Measurements from ENCODE around the gene NAALADL1.
"Not testable (repeated sequence)": the region's sequence is repeated elsewhere in the genome, so short reads cannot be mapped to it uniquely, and the experiment has no call there.

NAALADL1 gene

DNA sequence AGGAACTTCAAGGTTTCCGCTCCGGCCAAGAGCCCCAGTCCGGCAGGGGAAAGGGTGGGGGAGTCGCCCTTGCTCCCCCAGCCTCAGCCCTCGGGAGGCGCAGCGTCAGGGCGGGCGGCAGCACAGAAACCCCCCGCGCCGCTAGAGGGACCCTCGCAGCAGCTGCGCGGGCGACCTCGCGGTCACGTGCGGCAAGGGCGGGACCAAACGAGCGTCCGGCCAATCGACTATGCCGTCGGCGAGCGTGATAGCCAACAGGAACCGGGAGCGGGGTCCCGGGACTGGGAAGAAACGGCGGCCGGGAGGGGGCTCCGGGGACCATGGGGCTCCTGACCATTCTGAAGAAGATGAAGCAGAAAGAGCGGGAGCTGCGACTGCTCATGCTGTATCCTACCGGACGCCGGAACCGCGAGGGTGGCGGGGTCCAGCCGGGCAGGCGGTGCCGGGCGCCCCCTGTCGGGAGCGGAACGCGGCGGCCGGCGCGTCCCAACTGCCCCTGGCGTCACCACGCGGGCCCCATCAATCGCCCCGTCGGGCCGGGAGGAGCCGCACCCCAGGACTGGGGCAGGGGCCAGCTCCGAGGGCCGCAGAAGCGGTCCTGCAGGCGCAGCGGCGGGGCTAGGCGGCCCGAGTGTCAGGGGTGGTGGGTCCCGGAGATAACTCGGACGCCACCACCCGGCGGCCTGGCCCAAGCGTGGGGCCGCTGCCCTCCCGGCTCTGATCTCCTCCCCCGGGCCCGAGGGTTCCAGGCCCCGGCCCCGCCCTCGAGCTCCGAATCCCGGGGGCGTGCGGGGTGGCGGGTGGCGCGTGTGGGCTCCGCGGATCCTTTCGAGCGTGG is 44.2 kb downstream of the NAALADL1 start, which contains the start of gene ARL2:
TSS of gene ARL2 (plus strand) at position 273 of the 838 bp plus-strand sequence. CDS start at position 321, 48 bp downstream.
- peak; percentile 83 to 84 for DNase-seq (ENCODE audit: low read depth in 2 of 2)

DNA sequence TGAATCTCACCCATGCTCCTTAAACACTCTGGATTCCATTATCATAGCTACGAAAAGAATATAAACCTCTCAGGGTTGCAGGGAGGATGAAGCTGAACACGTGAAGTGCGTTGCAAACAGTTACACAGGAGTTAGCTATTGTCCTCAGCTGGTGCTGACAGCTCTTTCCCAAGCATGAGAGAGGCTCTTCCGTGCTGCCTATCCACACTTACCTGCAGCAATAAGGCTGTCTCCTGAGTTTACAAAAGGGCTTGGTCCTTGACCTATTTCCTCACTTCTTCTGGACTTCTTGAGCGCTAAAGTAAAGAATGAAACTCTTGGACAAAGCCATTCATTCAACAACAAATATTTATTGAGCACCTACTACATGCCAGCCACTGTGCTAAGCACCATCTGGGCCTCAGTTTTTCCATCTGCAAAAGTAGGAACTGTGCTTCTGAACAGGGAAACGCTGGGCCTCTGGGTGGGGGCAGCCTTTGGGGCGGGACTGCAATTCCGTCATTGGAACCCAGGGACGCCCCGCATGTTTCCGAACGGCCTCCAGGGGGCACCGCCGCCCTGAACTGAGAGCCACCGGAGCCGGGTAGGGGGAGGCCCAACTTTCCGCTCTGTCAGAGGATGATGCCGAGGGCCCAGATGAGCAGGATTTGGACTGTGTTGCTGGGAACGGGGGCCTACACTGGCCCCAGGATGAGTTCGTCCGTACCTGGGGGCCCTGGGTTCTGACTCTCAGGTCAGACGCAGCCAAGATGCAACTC is 45.0 kb downstream of the NAALADL1 start:
- DNase-seq (ENCODE audit: low read depth in 2 of 2): peak; percentile 85

DNA sequence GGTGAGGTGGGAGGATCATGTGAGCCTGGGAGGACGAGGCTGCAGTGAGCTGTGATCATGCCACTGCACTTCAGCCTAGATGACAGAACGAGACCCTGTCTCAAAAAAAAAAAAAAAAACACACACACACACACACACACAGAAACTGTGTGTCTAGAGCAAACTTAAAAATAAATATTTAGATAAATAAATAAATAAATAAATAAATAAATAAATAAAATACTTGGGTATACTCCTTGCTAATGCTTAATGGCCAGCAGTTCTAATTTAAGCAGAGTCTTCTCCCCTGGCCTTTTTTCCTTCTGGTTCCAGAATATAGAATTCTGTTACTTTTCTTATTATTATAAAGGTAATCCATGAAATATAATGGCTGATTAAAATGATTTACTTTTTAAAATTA is 49.5 kb downstream of the NAALADL1 start:
- DNase-seq (ENCODE audit: low read depth in 2 of 2): no peak

DNA sequence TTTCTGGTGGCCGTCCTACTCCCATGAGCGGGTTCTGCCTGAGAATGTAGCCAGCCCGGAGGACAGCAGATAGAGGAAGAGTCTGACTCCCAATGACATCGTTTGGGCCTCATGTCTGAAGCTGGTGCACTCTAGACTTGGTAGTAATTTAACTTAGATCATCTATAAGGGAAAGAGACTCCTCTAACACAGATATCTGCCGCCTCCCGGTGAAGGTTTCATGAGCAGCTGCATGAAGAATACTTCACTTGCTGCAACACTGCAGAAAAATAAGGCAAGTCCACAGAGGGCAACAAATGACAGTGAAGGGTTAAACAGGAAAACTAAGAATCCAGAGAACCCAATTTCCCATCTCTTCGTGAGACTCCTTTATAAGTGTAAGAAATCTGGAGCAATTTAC is 50.3 kb downstream of the NAALADL1 start:
- DNase-seq (ENCODE audit: low read depth in 2 of 2): no peak

DNA sequence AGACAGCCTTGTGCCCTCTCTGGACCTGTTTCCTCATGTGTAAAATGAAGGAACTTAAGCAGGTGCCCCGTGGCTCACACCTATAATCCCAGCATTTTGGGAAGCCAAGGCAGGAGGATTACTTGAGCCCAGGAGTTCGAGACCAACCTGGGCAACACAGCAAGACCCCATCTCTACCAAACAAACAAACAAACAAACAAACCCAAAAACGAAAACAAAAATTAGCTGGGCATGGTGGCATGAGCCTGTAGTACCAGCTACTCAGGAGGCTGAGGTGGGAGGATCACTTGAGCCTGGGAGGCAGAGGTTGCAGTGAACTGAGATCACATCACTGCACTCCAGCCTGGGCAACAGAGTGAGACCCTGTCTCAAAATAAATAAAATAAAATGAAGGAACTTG is 54.4 kb downstream of the NAALADL1 start:
- DNase-seq (ENCODE audit: low read depth in 2 of 2): not testable (repeated sequence)

DNA sequence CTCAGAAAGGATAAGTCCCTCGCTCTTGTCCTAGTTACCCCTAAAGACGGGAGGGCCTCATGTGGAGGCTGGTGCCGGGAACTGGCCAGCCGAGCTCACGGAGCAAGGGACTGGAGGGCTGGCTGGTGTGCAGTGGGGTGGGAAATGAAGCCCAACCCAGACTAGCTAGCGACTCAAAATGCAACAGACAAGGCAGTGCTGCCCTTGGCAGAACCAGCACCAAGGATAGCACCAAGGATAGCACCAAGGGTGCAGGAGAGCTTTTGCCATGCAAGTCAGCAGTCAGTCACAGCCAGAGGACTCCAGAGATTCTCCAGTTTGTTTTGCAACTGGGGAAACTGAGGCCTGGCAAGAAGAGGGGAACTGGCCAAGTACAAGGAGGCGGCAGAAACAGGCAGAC is 55.1 kb downstream of the NAALADL1 start:
- DNase-seq (ENCODE audit: low read depth in 2 of 2): no peak

DNA sequence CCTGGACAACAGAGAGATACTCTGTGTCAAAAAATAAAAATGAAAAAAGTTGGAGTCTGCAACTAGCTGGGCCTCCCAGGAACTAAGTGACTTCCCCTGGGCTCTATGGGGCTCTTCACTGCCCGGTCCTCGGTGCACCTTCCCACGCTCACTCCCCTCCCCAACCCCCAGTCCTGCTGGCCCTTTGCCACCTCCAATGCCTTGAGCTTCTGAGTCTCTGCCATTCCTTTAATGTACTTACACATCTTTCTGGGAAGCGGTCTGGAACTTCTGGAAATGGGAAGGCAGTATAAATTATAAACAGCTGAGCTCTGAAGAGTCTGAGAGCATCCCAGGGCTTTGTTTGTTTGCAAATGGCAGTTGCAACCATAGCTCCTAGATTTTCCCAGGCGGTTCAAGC is 55.6 kb downstream of the NAALADL1 start:
- no peak for DNase-seq (ENCODE audit: low read depth in 2 of 2)

DNA sequence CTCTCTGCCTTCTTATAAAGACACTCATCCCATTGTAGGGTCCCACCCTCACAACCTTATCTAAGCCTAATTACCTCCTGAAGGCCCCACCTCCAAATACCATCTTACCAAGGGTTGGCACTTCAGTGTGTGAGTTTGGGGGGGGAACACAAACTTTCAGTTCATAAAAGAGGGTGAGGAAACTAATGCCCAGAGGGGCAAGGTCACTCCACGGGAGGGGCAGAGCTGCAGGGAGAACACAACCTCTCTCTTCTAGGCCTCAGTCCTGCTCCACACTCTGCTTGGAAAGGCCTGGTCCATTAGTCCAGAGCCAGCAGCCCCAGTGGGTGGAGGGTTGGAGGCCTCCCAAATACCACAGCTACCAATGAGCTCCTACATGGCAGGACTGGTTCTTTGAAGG is 58.9 kb downstream of the NAALADL1 start:
- DNase-seq (ENCODE audit: low read depth in 2 of 2): no peak

DNA sequence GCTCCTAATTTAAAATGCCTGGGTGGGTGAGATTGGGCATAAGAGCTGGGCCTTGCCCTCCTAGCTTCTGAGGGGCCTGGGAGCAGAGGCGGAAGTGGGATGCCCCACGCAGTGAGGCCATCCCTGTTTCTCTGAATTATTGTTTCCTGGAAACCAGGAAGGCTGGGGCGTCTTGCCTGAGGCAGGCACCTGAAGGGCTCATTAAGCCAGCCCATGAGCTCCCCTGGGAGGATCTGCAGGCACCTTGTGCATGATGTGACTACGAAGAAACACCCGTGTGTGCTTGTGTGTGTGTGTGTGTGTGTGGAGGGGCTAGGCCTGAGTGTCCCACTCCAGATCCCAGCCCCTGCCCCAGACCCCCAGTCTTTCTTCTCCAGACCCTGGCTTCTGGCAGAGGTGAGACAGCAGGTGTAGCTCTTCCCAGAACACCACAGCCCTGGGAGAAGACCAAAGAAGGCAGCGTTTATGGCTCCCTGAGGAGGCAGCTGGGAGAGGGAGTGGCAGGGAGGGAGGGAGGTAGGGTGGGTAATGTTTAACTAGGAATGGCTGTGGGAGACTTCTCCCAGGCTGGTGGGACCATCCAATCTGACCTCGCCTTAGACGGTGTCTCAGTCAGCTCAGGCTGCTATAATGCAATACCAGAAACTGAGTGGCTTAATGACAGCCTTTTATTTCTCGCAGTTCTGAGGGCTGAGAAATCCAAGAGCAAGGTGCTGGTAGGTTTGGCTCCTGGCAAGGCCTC is 59.5 kb downstream of the NAALADL1 start:
- no peak for DNase-seq (ENCODE audit: low read depth in 2 of 2)

DNA sequence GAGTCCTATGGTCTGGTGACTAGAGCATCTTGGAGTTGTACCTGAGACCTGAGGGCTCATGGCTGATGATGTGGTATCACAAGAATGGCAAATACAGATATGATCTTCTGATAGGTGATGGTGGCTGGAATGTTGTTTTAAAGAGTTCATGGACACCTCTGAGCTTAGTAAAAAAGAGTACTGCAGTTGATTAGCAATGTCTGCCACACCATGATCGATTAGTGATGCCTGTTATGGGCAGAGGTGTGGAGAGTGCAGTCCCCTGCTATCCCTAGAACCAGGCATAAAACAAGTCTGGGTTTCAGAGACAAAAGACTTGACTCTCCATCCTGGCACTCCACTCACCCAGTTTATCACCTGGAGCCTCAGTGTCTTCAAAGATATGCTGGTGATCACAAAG is 60.2 kb downstream of the NAALADL1 start:
- DNase-seq (ENCODE audit: low read depth in 2 of 2): no peak

DNA sequence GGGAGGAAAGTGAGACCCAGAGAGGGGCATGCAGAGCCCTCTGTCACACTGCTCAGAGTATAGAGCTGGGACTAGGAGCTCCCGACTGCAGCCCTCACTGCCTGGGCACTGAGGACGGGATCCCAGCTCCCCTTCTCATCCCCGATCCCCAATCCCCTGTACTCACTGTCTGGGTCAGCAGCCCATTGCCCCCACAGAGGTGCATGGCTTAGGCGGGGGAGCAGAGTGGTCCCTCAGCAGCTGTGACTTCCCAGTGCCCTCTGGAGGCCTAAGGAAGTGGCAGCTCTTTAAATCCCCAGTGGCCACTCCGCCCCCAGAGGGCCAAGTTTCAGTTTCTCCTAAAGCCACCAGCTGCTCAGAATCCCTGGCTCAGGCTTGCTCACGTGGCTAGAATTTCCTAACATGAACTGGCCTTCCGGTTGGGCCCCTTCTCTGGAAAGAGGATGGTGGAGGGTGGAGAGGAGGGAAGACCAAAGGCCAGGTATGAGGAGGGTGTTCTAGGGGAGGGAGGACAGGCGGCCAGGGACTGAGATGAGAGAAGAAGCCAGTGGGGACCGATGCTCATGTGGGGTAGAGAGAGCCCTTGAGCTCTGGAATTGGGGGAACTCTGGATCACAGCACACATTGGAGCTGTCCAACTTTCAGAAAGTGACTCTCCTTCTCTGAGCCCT is 61.5 kb downstream of the NAALADL1 start, which contains the start of gene BATF2:
TSS of gene BATF2 (minus strand) at position 262 of the 671 bp plus-strand sequence. CDS start at position 205, 57 bp downstream.
- no peak for DNase-seq (ENCODE audit: low read depth in 2 of 2)

DNA sequence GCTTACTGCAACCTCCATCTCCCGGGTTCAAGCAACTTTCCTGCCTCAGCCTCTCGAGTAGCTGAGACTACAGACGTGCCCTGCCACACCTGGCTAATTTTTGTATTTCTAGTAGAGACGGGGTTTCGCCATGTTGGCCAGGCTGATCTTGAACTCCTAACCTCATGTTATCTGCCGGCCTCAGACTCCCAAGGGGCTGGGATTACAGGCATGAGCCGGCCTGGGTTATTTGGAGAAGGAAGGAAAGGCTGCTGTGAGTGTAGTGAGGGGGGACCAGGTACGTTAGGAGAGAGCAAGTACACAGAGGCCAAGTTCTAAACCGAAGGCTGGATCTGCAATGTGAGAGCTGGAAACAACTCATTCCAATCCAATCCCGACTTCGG is 62.0 kb downstream of the NAALADL1 start:
- no peak for DNase-seq (ENCODE audit: low read depth in 2 of 2)
